Cerebellar nuclear complex (tissue), 1 donor: Measurements from ENCODE around the gene C5orf52.
"Not testable (repeated sequence)": the region's sequence is repeated elsewhere in the genome, so short reads cannot be mapped to it uniquely, and the experiment has no call there.

Experiments used
- DNase-seq, 2 experiments: peaks; one replicate each; lab custom pipeline; 2025; lab: John Stamatoyannopoulos, UW

The C5orf52 gene

DNA sequence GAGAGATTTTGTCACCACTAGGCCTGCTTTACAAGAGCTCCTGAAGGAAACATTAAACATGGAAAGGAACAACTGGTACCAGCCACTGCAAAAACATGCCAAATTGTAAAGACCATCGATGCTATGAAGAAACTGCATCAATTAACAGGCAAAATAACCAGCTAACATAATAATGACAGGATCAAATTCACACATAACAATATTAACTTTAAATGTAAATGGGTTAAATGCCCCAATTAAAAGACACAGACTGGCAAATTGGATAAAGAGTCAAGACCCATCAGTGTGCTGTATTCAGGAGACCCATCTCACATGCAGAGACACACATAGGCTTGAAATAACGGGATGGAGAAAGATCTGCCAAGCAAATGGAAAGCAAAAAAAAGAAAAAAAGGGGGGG is 51.6 kb downstream of the C5orf52 start:
- not testable (repeated sequence) for DNase-seq

DNA sequence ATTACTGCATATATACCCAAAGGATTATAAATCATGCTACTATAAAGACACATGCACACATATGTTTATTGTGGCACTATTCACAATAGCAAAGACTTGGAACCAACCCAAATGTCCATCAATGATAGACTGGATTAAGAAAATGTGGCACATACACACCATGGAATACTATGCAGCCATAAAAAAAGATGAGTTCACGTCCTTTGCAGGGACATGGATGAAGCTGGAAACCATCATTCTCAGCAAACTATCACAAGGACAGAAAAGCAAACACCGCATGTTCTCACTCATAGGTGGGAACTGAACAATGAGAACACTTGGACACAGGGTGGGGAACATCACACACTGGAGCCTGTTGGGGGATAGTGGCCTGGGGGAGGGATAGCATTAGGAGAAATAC is 55.3 kb downstream of the C5orf52 start:
- not testable (repeated sequence) for DNase-seq

DNA sequence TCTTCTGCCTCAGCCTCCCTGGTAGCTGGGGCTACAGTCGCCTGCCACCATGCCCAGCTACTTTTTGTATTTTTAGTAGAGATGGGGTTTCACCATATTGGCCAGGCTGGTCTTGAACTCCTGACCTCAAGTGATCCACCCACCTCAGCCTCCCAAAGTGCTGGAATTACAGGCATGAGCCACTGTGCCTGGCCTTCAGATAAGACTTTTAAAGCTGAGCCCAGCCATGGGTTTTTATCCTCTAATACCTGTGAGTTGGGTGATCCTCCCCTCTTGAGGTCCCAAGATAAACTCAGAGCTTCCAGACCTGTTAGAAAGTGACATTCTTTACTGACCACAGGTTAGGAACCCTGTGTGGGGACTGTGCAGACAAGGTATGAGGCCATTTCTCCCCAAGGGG is 56.5 kb downstream of the C5orf52 start:
- DNase-seq = not testable (repeated sequence)
